Activated gamma-delta T cell treated with Interleukin-2 at 50 U/mL for 16 hours (primary cell): Measurements from ENCODE around the gene MEIS3.

Experiments used
- DNase-seq: peaks from one replicate; pipeline ENCODE4 v3.0.0-alpha.2; 2020

The MEIS3 gene

DNA sequence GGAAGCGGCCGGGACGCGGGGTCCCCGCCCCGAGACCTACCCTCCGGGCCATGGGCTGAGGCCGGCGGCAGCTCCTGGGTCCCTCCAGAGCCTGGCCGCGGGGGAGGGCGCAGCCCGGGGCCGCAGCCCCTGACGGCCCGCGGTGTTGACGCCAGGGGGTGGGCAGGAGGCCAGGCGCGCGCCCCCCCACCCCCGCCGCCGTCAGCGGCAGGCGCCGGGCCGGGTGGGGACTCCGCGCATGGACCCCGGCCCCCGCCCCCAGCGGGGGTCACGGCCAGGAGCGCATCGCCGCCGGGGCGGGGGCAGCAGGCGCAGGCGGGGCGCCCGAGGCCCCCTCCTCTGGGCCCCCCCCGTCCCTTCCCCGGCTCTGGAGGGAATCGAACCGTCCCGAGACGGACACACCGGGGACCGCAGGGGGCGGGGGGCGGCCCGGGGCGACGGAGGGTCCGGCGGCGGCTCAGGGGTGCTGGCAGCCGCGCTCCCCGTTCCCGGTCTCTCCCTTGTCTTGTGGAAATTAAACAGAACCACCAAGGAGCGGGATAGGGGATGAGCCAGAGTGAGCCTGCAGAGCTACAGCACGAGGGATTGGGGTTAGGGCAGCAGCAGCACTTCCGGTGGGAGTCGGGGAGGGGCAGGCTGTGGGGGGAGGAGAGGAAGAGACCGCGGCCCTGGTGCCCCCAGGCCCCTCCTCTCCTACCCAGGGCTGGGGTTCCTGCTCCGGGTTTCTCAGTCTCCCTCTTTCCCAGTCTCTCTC, at the start of gene MEIS3:
TSS of gene MEIS3 (minus strand) at position 498 of the 754 bp plus-strand sequence. CDS start at position 52, 446 bp downstream.
- DNase-seq, result no peak

DNA sequence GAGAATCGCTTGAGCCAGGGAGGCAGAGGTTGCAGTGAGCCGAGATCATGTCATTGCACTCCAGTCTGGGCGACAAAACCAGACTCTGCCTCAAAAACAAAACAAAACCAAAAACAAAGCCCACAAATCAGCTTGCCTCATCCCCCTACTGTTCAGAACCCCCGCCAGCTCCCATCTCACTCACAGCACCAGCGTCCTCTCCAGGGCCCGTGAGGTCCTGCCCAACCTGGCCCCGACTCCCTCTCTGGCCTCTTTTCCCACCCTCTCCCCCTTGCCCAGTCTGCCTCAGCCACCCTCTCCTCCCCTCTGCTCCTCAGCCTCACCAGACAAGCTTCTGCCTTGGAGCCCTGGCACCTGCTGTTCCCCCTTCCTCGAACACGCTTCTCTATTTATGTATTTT, 48.6 kb upstream of the MEIS3 start:
- no peak for DNase-seq

GRCh38 chr19:47465957-47466356, 46.6 kb upstream of the MEIS3 start:
- no peak for DNase-seq

- DNase-seq, result no peak
These were observed 45.5 kb upstream of the MEIS3 start for GRCh38 chr19:47464675-47465419.

DNA sequence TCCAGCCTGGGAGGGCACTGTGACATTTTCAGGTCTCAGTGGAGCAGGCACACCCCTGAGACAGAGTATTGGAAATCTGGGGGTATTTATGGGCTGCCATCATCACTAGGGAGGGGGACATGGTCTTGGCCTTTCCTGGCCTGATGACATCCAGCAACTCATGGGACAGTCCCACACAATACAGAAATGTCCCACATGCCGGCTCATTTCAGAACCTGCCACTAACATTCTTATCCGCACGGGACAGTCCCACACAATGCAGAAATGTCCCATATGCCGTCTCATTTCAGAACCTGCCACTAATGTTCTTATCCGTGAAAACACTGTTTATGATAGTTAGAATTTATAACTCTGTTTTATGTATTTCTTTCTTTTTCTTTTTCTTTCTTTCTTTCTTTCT, 42.5 kb upstream of the MEIS3 start:
- no peak for DNase-seq

GRCh38 chr19:47459477-47459876, 40.1 kb upstream of the MEIS3 start:
- DNase-seq, result no peak

- DNase-seq, result no peak
These were observed 39.3 kb upstream of the MEIS3 start for GRCh38 chr19:47458672-47459071.

DNA sequence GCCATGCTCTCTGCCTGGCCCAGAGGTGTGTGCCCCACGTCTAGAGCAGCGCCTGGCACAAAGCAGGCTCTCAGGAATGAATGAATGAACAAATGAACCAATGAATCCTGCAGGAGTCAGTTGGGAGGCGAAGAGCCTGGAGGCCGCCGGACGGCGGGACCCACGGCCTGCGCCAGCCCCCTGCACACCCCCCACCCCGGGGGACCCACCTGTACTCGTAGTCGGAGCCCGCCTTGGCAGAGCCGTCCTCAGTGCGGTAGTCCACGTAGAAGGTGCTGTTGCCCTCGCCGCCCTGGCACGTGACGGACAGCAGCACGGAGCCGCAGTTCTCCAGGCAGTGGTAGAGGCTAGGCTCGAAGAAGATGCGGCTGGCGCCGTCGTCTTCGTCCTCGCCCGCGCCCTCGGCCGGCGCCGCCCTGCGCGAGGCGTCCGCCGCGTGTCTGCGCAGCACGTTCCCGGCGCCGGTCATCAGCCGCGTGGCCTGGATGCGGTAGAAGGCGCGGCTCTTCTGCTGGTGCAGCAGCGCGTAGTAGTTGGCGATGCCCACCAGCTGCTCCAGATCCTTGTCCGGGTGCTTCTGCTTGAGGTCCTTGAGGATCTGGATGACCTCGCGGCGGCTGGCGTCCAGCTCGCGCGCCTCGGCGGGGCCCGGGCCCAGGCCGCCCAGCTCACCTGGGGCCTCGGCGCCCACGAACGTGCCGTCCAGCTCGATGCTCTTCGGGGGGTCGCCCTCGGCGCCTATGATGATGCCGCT, 37.6 kb upstream of the MEIS3 start:
- no peak for DNase-seq

- no peak for DNase-seq
These were observed 31.2 kb upstream of the MEIS3 start for GRCh38 chr19:47450478-47450877.

DNA sequence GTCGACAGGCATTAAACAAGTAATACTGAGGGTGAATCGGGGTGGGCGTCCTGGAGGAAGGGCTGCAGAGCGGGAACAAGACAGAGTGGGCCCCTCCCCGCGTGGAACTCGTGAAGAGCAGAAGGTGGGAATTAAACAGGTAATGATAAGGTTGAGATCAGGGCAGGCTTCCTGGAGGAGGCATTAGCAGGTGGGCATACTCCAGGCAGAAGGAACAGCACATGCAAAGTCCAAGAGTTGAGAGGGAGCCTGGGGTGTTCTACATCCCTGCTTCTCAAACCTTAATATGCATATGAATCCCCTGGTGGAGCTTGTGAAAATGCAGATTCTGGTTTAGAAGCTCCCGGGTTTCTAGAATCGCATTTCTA, 29.0 kb upstream of the MEIS3 start:
- DNase-seq, result no peak

DNA sequence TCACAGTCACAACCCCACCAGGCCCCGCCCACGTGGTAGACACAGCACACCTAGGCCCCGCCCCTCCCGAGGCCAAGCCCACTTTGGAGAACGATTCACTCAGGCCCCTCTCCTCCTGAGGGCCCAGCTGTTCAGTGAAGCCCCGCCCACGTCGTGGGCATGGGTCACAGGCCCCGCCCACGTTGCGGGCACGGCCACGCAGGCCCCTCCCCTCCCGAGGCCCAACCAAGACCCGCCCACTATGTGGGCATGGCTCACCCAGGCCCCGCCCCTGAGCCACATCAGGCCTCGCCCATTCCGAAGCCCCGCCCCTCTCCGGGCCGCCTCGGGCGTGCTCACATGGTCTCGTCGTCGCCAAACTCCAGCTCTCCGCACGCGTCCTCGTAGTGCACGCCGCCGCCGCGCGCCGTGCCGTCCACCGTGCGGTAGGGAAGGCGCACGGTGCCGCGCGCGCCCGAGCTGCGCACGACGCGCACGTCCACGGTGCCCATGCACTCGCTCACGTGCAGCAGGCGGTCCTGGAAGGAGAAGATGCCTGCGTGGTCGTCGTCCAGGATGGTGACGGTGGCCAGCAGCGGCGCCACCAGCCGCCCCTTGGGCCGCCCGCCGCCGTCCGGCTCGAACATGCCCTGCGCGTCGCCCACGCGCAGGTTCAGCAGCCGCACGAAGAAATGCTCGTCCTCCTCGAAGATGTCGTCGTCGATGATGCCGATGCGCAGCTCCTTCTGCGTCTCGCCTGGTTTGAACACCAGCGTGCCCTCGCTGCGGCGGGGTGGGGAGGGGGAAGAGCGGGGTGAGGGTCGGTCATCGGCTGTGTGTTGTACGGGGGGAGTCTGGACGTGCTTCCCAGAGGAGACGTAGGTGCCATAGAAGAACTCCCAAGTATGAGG, 28.4 kb upstream of the MEIS3 start:
- peak; percentile 26 for DNase-seq

GRCh38 chr19:47446534-47447469, 27.5 kb upstream of the MEIS3 start:
- no peak for DNase-seq

GRCh38 chr19:47445937-47446402, 26.6 kb upstream of the MEIS3 start:
- DNase-seq, result peak; percentile 66

- no peak for DNase-seq
These were observed 26.2 kb upstream of the MEIS3 start for GRCh38 chr19:47445527-47445926.

DNA sequence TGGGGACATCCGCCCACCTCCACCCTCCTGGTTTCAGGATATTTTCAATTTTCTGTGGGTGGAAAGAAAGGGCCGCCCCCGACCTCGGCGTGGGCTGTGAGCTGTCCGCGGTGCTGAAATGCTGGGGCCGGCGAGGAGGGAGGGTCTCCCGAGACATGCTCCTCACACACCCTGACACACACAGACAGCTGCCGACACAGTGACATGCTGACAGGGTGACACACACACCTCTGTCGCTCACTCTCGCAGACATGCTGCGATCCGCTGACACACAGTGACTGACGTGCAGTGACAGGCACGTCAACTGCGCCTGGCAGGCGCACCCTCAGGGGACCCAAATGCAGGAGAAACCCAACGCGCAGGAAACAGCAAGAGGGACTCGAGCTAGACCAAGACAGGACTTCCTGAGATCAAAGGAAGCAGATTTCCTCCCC, 25.1 kb upstream of the MEIS3 start:
- DNase-seq, result peak; percentile 29

GRCh38 chr19:47443331-47443730, 24.0 kb upstream of the MEIS3 start:
- DNase-seq, result no peak

DNA sequence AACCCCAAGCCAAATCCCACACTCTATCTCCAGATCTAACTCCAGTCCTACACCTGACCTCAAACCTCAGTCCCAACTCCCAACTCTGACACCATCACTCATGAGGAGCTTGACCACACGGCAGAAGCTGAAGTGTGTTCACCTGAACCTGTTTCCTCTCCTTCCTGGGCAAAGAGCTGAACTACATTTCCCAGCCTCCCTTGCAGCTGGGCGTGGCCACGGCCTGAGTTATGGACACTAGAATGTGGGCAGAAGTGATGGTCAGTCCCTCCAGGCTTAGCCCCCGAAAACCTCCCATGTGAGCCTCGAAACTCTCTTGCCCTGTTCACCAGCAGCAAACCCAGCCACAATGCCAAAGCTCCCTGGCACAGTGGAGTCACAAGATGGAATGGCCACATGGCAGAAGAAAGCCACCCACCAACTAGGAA, 19.5 kb upstream of the MEIS3 start:
- DNase-seq, result no peak

GRCh38 chr19:47437500-47437899, 18.2 kb upstream of the MEIS3 start:
- no peak for DNase-seq

DNA sequence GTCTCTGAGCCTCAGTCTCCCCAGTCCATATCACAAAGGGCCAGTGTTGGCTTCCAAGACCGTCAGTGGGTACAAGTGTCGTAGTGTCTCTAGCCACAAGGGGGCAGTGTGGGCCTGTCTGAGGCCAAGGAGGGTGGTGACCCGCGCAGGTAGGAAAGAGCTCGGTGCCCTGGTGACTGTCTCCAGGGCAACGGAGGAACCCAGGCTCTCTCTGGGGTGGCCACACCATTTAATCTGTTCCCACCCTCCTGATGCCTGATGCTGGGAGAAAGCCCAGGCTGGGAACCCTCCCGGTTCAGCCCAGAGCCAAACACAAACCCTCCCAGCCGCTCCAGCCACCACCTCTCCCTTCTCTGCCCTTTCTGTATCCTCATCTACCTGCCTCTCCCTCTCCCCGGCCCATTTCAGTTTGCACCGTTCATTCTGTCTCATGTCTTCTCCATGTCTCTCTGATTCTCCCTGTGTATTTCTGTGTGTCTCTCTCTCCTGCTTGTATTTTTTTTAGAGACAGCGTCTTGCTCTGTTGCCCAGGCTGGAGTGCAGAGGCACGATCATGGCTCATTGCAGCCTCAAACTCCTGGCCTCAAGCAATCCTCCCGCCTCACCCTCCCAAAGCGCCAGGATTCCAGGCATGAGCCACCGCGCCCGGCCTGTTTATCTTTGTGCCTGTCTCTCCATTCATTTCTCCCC, 17.5 kb upstream of the MEIS3 start:
- peak; percentile 86 for DNase-seq

DNA sequence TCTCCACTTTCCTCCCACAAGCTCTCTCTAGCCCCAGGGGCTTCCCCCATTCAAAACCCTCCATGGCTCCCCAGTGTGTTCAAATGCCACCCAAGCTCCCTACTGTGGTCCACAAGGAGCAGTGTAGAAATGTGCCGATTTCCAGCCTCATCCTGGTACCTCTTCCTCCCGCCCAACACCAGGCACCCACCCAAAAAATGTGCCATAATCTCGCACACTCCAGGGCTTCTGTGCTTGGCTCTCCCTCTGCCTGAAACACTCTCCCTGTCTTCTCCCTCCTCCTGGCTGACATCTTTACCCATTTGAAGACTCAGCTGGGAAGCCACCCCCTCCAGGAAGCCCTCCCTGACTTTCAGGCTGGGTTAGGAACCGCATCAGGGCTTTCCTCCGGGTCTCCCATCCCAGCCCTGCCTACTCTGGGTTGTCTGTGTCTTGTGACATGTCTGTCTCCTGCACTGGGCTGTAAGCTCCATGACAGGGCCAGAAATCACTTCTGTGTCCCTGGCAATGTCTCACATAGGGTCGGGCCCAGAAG, 16.6 kb upstream of the MEIS3 start:
- DNase-seq, result no peak
